A549 (cell line): ENCODE data around the gene DYNC2H1. TPM values are rescaled to one million over a fixed set of nuclear protein-coding genes. Genes with fewer than 3 reads are reported as not detected.

ENCODE experiments used
- ATAC-seq, 2 experiments: fragments of 200-7000 bp in 1 of 2; fragments of >200 bp in 1 of 2; cut with Nextera tagmentation in 1 of 2; cut with Tn5 transposase in 1 of 2; 3 replicates each; pipeline versions ENCODE4 v1.8.0 to v1.9.1; 2018 to 2020; ENCODE audit warnings: mild to moderate bottlenecking in 1 of 2, moderate library complexity in 1 of 2
- CTCF ChIA-PET: fragments of 300-600 bp; sonication (Branson Sonifier 250); formaldehyde crosslinking; extraction: SDS; loops from one replicate; lab custom pipeline; 2021; ENCODE audit warnings: antibody characterized with exemption, inconsistent platforms; lab: Yijun Ruan, JAX
- POLR2A ChIA-PET: fragments of 350-600 bp; formaldehyde crosslinking; extraction: SDS; loops from one replicate; lab custom pipeline; 2021; ENCODE audit warnings: antibody characterized with exemption, inconsistent platforms; lab: Yijun Ruan, JAX
- DNase-seq, 2 experiments: peaks; one replicate each; pipeline versions ENCODE4 v3.0.0 to v3.0.0-alpha.2; 2011 to 2016; ENCODE audit warnings: low read depth in 1 of 2, low spot score in 1 of 2
- FAIRE-seq: peaks from 2 replicates; lab custom pipeline; 2011; peaks lifted over from hg19 to GRCh38; lab: Jason Lieb, UNC
- H3K27ac ChIP-seq, 2 experiments: fragments of >200 bp; sonication (Bioruptor Twin); formaldehyde crosslinking; 3 replicates each; pipeline ENCODE4 v1.5.1; 2016 to 2017
- H3K4me1 ChIP-seq: fragments of >200 bp; sonication (Bioruptor Twin); formaldehyde crosslinking; 3 replicates; pipeline ENCODE4 v1.6.1; 2016
- H3K4me2 ChIP-seq: fragments of >200 bp; sonication (Bioruptor Twin); formaldehyde crosslinking; 3 replicates; pipeline ENCODE4 v1.6.1; 2016
- H3K4me3 ChIP-seq: fragments of >200 bp; sonication (Bioruptor Twin); formaldehyde crosslinking; 3 replicates; pipeline ENCODE4 v1.5.1; 2016
- H3K9me3 ChIP-seq: fragments of >200 bp; sonication (Bioruptor Twin); formaldehyde crosslinking; 3 replicates; pipeline ENCODE4 v1.6.1; 2016
- CBX2 ChIP-seq: fragments of 200-600 bp; sonication (generic); IDR thresholded peaks from 2 replicates; pipeline ENCODE4 v1.6.1; 2016; ENCODE audit warnings: low read depth, mild to moderate bottlenecking, borderline replicate concordance
- CHD2 ChIP-seq: fragments of 150-350 bp; IDR thresholded peaks from 2 replicates; pipeline ENCODE4 v1.6.1; 2014; ENCODE audit warnings: low read length; ENCODE audit not compliant: partially characterized antibody
- CHD4 ChIP-seq: fragments of 200-600 bp; sonication (generic); IDR thresholded peaks from 2 replicates; pipeline ENCODE4 v1.6.1; 2016; ENCODE audit warnings: antibody characterized with exemption, mild to moderate bottlenecking, borderline replicate concordance
- CTCF ChIP-seq: fragments of >200 bp; sonication (Bioruptor Twin); formaldehyde crosslinking; IDR thresholded peaks from 3 replicates; pipeline ENCODE4 v1.5.1; 2016
- EHF ChIP-seq: fragments of 250-450 bp; sonication (Bioruptor Pico); IDR thresholded peaks from 2 replicates; pipeline ENCODE4 v1.5.0; 2020; ENCODE audit warnings: mild to moderate bottlenecking
- ELK1 ChIP-seq: fragments of 150-350 bp; IDR thresholded peaks from 2 replicates; pipeline ENCODE4 v1.6.1; 2014; ENCODE audit warnings: low read depth, mild to moderate bottlenecking, low read length
- EP300 ChIP-seq, 2 experiments: fragments of >200 bp; sonication (Bioruptor Twin); formaldehyde crosslinking; IDR thresholded peaks; 2 replicates in 1 of 2; 3 replicates in 1 of 2; pipeline ENCODE4 v1.6.1; 2016 to 2017
- ESRRA ChIP-seq: fragments of 150-350 bp; IDR thresholded peaks from 2 replicates; pipeline ENCODE4 v1.6.1; 2014; ENCODE audit warnings: mild to moderate bottlenecking, low read length, borderline replicate concordance
- FOSB ChIP-seq: fragments of 250-450 bp; sonication (Bioruptor Pico); IDR thresholded peaks from 2 replicates; pipeline ENCODE4 v1.5.0; 2020; ENCODE audit warnings: mild to moderate bottlenecking, moderate library complexity
- HES2 ChIP-seq: fragments of >200 bp; sonication (Bioruptor Twin); formaldehyde crosslinking; IDR thresholded peaks from 2 replicates; pipeline ENCODE4 v1.6.1; 2016
- HOXA7 ChIP-seq: fragments of 250-450 bp; sonication (Bioruptor Pico); IDR thresholded peaks from 2 replicates; pipeline ENCODE4 v1.5.0; 2020; ENCODE audit warnings: mild to moderate bottlenecking, moderate library complexity
- HOXB13 ChIP-seq: fragments of 250-450 bp; sonication (Bioruptor Pico); IDR thresholded peaks from 2 replicates; pipeline ENCODE4 v1.5.0; 2020; ENCODE audit warnings: low read depth, mild to moderate bottlenecking, moderate library complexity
- HOXB5 ChIP-seq: fragments of 250-450 bp; sonication (Bioruptor Pico); IDR thresholded peaks from 2 replicates; pipeline ENCODE4 v1.5.0; 2020; ENCODE audit warnings: mild to moderate bottlenecking, moderate library complexity
- JUN ChIP-seq, 2 experiments: fragments of >200 bp; sonication (Bioruptor Twin); formaldehyde crosslinking; IDR thresholded peaks; 2 replicates in 1 of 2; 3 replicates in 1 of 2; pipeline ENCODE4 v1.6.1; 2016 to 2017
- KDM1A ChIP-seq: fragments of 200-600 bp; sonication (generic); IDR thresholded peaks from 2 replicates; pipeline ENCODE4 v1.6.1; 2016; ENCODE audit warnings: low read depth, mild to moderate bottlenecking
- KDM5A ChIP-seq: fragments of 200-600 bp; sonication (generic); IDR thresholded peaks from 2 replicates; pipeline ENCODE4 v1.6.1; 2016; ENCODE audit warnings: antibody characterized with exemption, mild to moderate bottlenecking
- MAFK ChIP-seq: fragments of 450-650 bp; IDR thresholded peaks from 2 replicates; pipeline ENCODE4 v1.6.1; 2014; ENCODE audit not compliant: partially characterized antibody
- MAX ChIP-seq: IDR thresholded peaks from 2 replicates; pipeline ENCODE4 v1.6.1; 2012
- MYC ChIP-seq: IDR thresholded peaks from 2 replicates; pipeline ENCODE4 v1.6.1; 2012; ENCODE audit warnings: mild to moderate bottlenecking, inconsistent platforms, low read length, improper control_type of control experiment, borderline replicate concordance
- NFE2L2 ChIP-seq: fragments of 150-350 bp; conservative IDR thresholded peaks from 2 replicates; pipeline ENCODE4 v1.6.1; 2014; ENCODE audit warnings: low read length
- NPAS2 ChIP-seq: fragments of 250-450 bp; sonication (Bioruptor Pico); IDR thresholded peaks from 2 replicates; pipeline ENCODE4 v1.8.0; 2022; ENCODE audit warnings: mild to moderate bottlenecking, moderate library complexity, borderline replicate concordance
- NR3C1 ChIP-seq: fragments of >200 bp; sonication (Bioruptor Twin); formaldehyde crosslinking; IDR thresholded peaks from 3 replicates; pipeline ENCODE4 v1.6.1; 2017
- PBX3 ChIP-seq: IDR thresholded peaks from 2 replicates; pipeline ENCODE4 v1.6.1; 2012
- PHF8 ChIP-seq: fragments of 200-600 bp; sonication (generic); IDR thresholded peaks from 2 replicates; pipeline ENCODE4 v1.6.1; 2016; ENCODE audit warnings: low read depth, mild to moderate bottlenecking, antibody characterized with exemption, moderate library complexity, borderline replicate concordance
- RARB ChIP-seq: fragments of 250-450 bp; sonication (Bioruptor Pico); IDR thresholded peaks from 2 replicates; pipeline ENCODE4 v1.8.0; 2021; ENCODE audit warnings: mild to moderate bottlenecking, moderate library complexity
- RFX5 ChIP-seq: fragments of 450-650 bp; IDR thresholded peaks from 2 replicates; pipeline ENCODE4 v1.7.1; 2014; ENCODE audit warnings: antibody characterized with exemption, mild to moderate bottlenecking, moderate library complexity
- SMC3 ChIP-seq: fragments of >200 bp; sonication (Bioruptor Twin); formaldehyde crosslinking; IDR thresholded peaks from 3 replicates; pipeline ENCODE4 v1.6.1; 2018; ENCODE audit warnings: inconsistent platforms
- SREBF2 ChIP-seq: fragments of 450-650 bp; IDR thresholded peaks from 2 replicates; pipeline ENCODE4 v1.6.1; 2014; ENCODE audit warnings: mild to moderate bottlenecking, moderate library complexity
- TFCP2L1 ChIP-seq: fragments of 250-450 bp; sonication (Bioruptor Pico); IDR thresholded peaks from 2 replicates; pipeline ENCODE4 v1.5.0; 2021; ENCODE audit warnings: mild to moderate bottlenecking
- ZFP36 ChIP-seq: fragments of 450-650 bp; IDR thresholded peaks from 2 replicates; pipeline ENCODE4 v1.6.1; 2014; ENCODE audit warnings: borderline replicate concordance; ENCODE audit not compliant: partially characterized antibody
- WGBS: methylation state at CpG from one replicate; pipeline ENCODE4 v1.1.6; 2017; ENCODE audit errors: missing lambda C conversion rate; 5-methylcytosine and 5-hydroxymethylcytosine counted together
- polyA plus RNA-seq, 4 experiments: library from polyadenylated mRNA; depleted of rRNA in 3 of 4; stranded (reverse); fragments of >200 nt; fragmentation: RNase III in 1 of 4; extraction: RNeasy Plus Mini Kit Qiagen cat#74134 plus additional on column Dnase treatment in 1 of 4; gene quantifications; 2 replicates in 3 of 4; 3 replicates in 1 of 4; pipeline ENCODE4 v1.2.3, GENCODE V29; 2011 to 2017

The DYNC2H1 gene
- polyA plus RNA-seq, 2 of the 4 experiments (the other 2 are of a cell fraction): 4.9 to 14.8 TPM

- no peaks in the 10 kb centered on the region for H3K9me3 ChIP-seq
- H3K4me3 ChIP-seq: no peak overlapping the region
- 47% methylated on average over 1 of the region's 1 CpG for WGBS
- DNase-seq (no peak), FAIRE-seq (no peak), ATAC-seq (no peak)
- no peaks in the 10 kb centered on the region for H3K4me1 ChIP-seq
- ChIA-PET POLR2A (no interaction called here), CTCF (no interaction called here)
- H3K27ac ChIP-seq: no peak overlapping the region
- H3K4me2 ChIP-seq: no peak overlapping the region
- TF ChIP-seq NFE2L2: no peak
- TF ChIP-seq MAX: no peak
- TF ChIP-seq PBX3: no peak
- no peak for TF ChIP-seq HOXB5 (CRISPR knock-in tag)
- no peak for TF ChIP-seq JUN (IDR thresholded peaks at IDR 0.05)
- TF ChIP-seq CHD4: no peak
- TF ChIP-seq RARB (CRISPR knock-in tag): no peak
- no peak for TF ChIP-seq EHF (CRISPR knock-in tag)
- TF ChIP-seq CTCF: no peak
- TF ChIP-seq HES2: no peak
- no peak for TF ChIP-seq CBX2
- TF ChIP-seq EP300 (IDR thresholded peaks at IDR 0.05): no peak
- no peak for TF ChIP-seq HOXB13
- TF ChIP-seq SMC3: no peak
- TF ChIP-seq MAFK: no peak
Measured at GRCh38 chr11:103413266-103413888, 304.2 kb downstream of the DYNC2H1 start.

- Histone ChIP-seq H3K4me3 (no peak overlapping the region), H3K4me1 (no peaks in the 10 kb centered on the region), H3K27ac (no peak overlapping the region), H3K9me3 (no peaks in the 10 kb centered on the region), H3K4me2 (no peak overlapping the region)
- no peak for TF ChIP-seq RFX5
- TF ChIP-seq HOXA7: no peak
- TF ChIP-seq SMC3: no peak
- TF ChIP-seq TFCP2L1: no peak
- no peak for TF ChIP-seq CBX2
- TF ChIP-seq KDM1A: no peak
- no peak for TF ChIP-seq NPAS2 (CRISPR knock-in tag)
- no peak for TF ChIP-seq CHD2
- no peak for TF ChIP-seq CHD4
- TF ChIP-seq KDM5A: no peak
- no peak for TF ChIP-seq NR3C1
- no peak for TF ChIP-seq PHF8
- no peak for TF ChIP-seq NFE2L2
- POLR2A ChIA-PET: interaction anchor here (0.6 to 0.7 kb wide), 2 partner anchors 149 to 334 kb away, joined by 3 to 6 read pairs; no protein-coding TSS in a partner anchor
- DNase-seq (no peak), FAIRE-seq (no peak), ATAC-seq (no peak)
- CTCF ChIA-PET: no interaction called here
Measured at GRCh38 chr11:103418014-103418413, 308.8 kb downstream of the DYNC2H1 start.

- Histone ChIP-seq H3K4me3 (no peak overlapping the region), H3K9me3 (no peaks in the 10 kb centered on the region), H3K27ac (no peak overlapping the region), H3K4me1 (no peaks in the 10 kb centered on the region), H3K4me2 (no peak overlapping the region)
- ATAC-seq (no peak), FAIRE-seq (no peak), DNase-seq (no peak)
- CTCF ChIA-PET: no interaction called here
- POLR2A ChIA-PET: no interaction called here
- 76% methylated on average over 2 of the region's 2 CpGs for WGBS
- TF ChIP-seq ESRRA (no peak), MYC (no peak), EP300 (IDR thresholded peaks at IDR 0.05) (no peak), MAX (no peak), ZFP36 (no peak), ELK1 (no peak), SREBF2 (no peak), HES2 (no peak), FOSB (CRISPR knock-in tag) (no peak), MAFK (no peak), PHF8 (no peak)
Measured at GRCh38 chr11:103420593-103420992, 311.4 kb downstream of the DYNC2H1 start.
